ENCODE results near the gene OSBPL9. TPM values are rescaled to one million over a fixed set of nuclear protein-coding genes. Genes with fewer than 3 reads are reported as not detected.
"Not testable (repeated sequence)": the region's sequence is repeated elsewhere in the genome, so short reads cannot be mapped to it uniquely, and the experiment has no call there.

Gene OSBPL9
- total and polyA plus RNA-seq, 2 donors (not counting 1 experiment from before 2014, with no cell fraction given), result 23.1 to 59.6 TPM

GRCh38 chr1:51818487-51818886 is 201.6 kb downstream of the OSBPL9 start:
- Histone ChIP-seq H3K79me2 (ENCODE audit: control insufficient read depth, insufficient read depth, low read length) (no peaks in the 10 kb centered on the region), H3K4me2 (replicated peaks; ENCODE audit: low read depth, low read length, poor library complexity, severe bottlenecking) (no peak overlapping the region), H3K4me1 (ENCODE audit: control insufficient read depth in 2 of 2, insufficient read depth in 2 of 2, low read length in 2 of 2) (no peaks in the 10 kb centered on the region), H2AFZ (ENCODE audit: insufficient read depth, low read depth, low read length, poor library complexity, severe bottlenecking) (no peak overlapping the region), H3K4me3 (ENCODE audit: control extremely low read depth in 1 of 5, extremely low read depth in 1 of 5, insufficient read depth in 1 of 5, low read depth in 2 of 5, low read length in 4 of 5) (no peak overlapping the region), H3K27me3 (replicated peaks in 1 of 4; ENCODE audit: control extremely low read depth in 1 of 4, control insufficient read depth in 3 of 4, insufficient read depth in 4 of 4, low read length in 3 of 4) (no peaks in the 10 kb centered on the region), H3K27ac (ENCODE audit: low read length in 2 of 2) (no peak overlapping the region), H3K9me3 (ENCODE audit: control extremely low read depth in 1 of 3, control insufficient read depth in 2 of 3, insufficient read depth in 1 of 3, low read length in 2 of 3) (no peaks in the 10 kb centered on the region), H3K9ac (ENCODE audit: low read length) (no peak overlapping the region), H4K20me1 (ENCODE audit: control insufficient read depth, insufficient read depth, low read length, poor library complexity, severe bottlenecking) (no peaks in the 10 kb centered on the region), H3K36me3 (replicated peaks in 1 of 2; ENCODE audit: control extremely low read depth in 1 of 2, control insufficient read depth in 1 of 2, extremely low read depth in 1 of 2, insufficient read depth in 2 of 2, low read length in 1 of 2) (peaks cover 11 to 52% of the 10 kb centered on the region in 2 experiments)
- Mint-ChIP-seq H3K9me3 (ENCODE audit: insufficient read depth) (no peaks in the 10 kb centered on the region), H3K27ac (no peak overlapping the region), H3K4me1 (peaks cover 4% of the 10 kb centered on the region), H3K4me3 (no peak overlapping the region), H3K27me3 (no peaks in the 10 kb centered on the region)
- intact Hi-C loops (cut with micrococcal nuclease), result no loop called here
- TF ChIP-seq CTCF (IDR thresholded peaks at IDR 0.05) (no peak), EZH2 (IDR thresholded peaks at IDR 0.05; ENCODE audit: borderline replicate concordance, insufficient read depth, low read depth, low read length, poor library complexity, severe bottlenecking) (no peak)
- WGBS (ENCODE audit: insufficient coverage), result 100% methylated on average over 2 of the region's 3 CpGs
- ChIA-PET POLR2A (no interaction called here), CTCF (no interaction called here)
- no peak for DNase-seq
- no peak for ATAC-seq (ENCODE audit: low read depth)

GRCh38 chr1:51819021-51819420 is 202.1 kb downstream of the OSBPL9 start:
- H3K4me1 Mint-ChIP-seq, POLR2A ChIA-PET: not testable (repeated sequence)
- peaks cover 11 to 52% of the 10 kb centered on the region in 2 experiments for H3K36me3 ChIP-seq (replicated peaks in 1 of 2; ENCODE audit: control extremely low read depth in 1 of 2, control insufficient read depth in 1 of 2, extremely low read depth in 1 of 2, insufficient read depth in 2 of 2, low read length in 1 of 2)

More at GRCh38 chr1:51819021-51819420, 202.1 kb downstream of the OSBPL9 start:
- H3K27me3 Mint-ChIP-seq; H3K4me3 ChIP-seq (ENCODE audit: control extremely low read depth in 1 of 5, extremely low read depth in 1 of 5, insufficient read depth in 1 of 5, low read depth in 2 of 5, low read length in 4 of 5); H3K4me3 Mint-ChIP-seq; intact Hi-C loops (cut with micrococcal nuclease); H3K9me3 Mint-ChIP-seq (ENCODE audit: insufficient read depth); H3K27me3 ChIP-seq (replicated peaks in 1 of 4; ENCODE audit: control extremely low read depth in 1 of 4, control insufficient read depth in 3 of 4, insufficient read depth in 4 of 4, low read length in 3 of 4); H3K4me2 ChIP-seq (replicated peaks; ENCODE audit: low read depth, low read length, poor library complexity, severe bottlenecking); H3K4me1 ChIP-seq (ENCODE audit: control insufficient read depth in 2 of 2, insufficient read depth in 2 of 2, low read length in 2 of 2); H3K27ac ChIP-seq (ENCODE audit: low read length in 2 of 2); H3K9ac ChIP-seq (ENCODE audit: low read length); H4K20me1 ChIP-seq (ENCODE audit: control insufficient read depth, insufficient read depth, low read length, poor library complexity, severe bottlenecking); CTCF ChIA-PET; H2AFZ ChIP-seq (ENCODE audit: insufficient read depth, low read depth, low read length, poor library complexity, severe bottlenecking); H3K27ac Mint-ChIP-seq; H3K79me2 ChIP-seq (ENCODE audit: control insufficient read depth, insufficient read depth, low read length); DNase-seq; H3K9me3 ChIP-seq (ENCODE audit: control extremely low read depth in 1 of 3, control insufficient read depth in 2 of 3, insufficient read depth in 1 of 3, low read length in 2 of 3); ATAC-seq (ENCODE audit: low read depth): not testable (repeated sequence)
- 100% methylated on average over 1 of the region's 9 CpGs for WGBS (ENCODE audit: insufficient coverage)

Data from B cell (primary cell).